OCI-LY1 (cell line): Measurements from ENCODE around the gene CHN2.

ENCODE experiments used
- H2AFZ ChIP-seq: fragments of 200-600 bp; sonication (generic), shearing (Covaris generic); 2 replicates; pipeline ENCODE4 v1.6.0; 2014; ENCODE audit warnings: antibody characterized with exemption, mild to moderate bottlenecking, low read length
- H3F3A ChIP-seq: fragments of 200-600 bp; sonication (generic), shearing (Covaris generic); 2 replicates; pipeline ENCODE4 v1.6.0; 2014; ENCODE audit warnings: mild to moderate bottlenecking, antibody characterized with exemption, low read length, moderate library complexity; ENCODE audit not compliant: insufficient read depth
- H3K27ac ChIP-seq: fragments of 200-600 bp; sonication (generic); 2 replicates; pipeline ENCODE4 v1.5.1; 2014; ENCODE audit warnings: low read length, mixed run types, mild to moderate bottlenecking, low read depth; ENCODE audit not compliant: poor library complexity, severe bottlenecking
- H3K27me3 ChIP-seq: fragments of 200-600 bp; sonication (generic); 2 replicates; pipeline ENCODE4 v1.6.0; 2014; ENCODE audit warnings: antibody characterized with exemption, mild to moderate bottlenecking, low read length, moderate library complexity; ENCODE audit not compliant: insufficient read depth
- H3K36me3 ChIP-seq: fragments of 200-600 bp; sonication (generic); 2 replicates; pipeline ENCODE4 v1.6.1; 2014; ENCODE audit warnings: mild to moderate bottlenecking, antibody characterized with exemption, low read length, moderate library complexity, mixed read lengths; ENCODE audit not compliant: insufficient read depth
- H3K4me1 ChIP-seq: fragments of 200-600 bp; sonication (generic); 2 replicates; pipeline ENCODE4 v1.5.1; 2014; ENCODE audit warnings: mild to moderate bottlenecking, low read length, moderate library complexity; ENCODE audit not compliant: insufficient read depth, severe bottlenecking
- H3K4me2 ChIP-seq: fragments of 200-600 bp; sonication (generic), shearing (Covaris generic); 2 replicates; pipeline ENCODE4 v1.6.1; 2014; ENCODE audit warnings: low read length
- H3K4me3 ChIP-seq: fragments of 200-600 bp; sonication (generic); 2 replicates; pipeline ENCODE4 v1.5.1; 2014; ENCODE audit warnings: low read length, low read depth, mild to moderate bottlenecking, mixed read lengths; ENCODE audit not compliant: poor library complexity, severe bottlenecking
- H3K79me2 ChIP-seq: fragments of 200-600 bp; shearing (Covaris generic); 2 replicates; pipeline ENCODE4 v1.6.1; 2016; ENCODE audit warnings: mixed run types, low read length, mixed read lengths; ENCODE audit not compliant: insufficient read depth
- H3K9ac ChIP-seq: fragments of 200-600 bp; sonication (generic), shearing (Covaris generic); 2 replicates; pipeline ENCODE4 v1.6.1; 2014; ENCODE audit warnings: mild to moderate bottlenecking, low read length, mixed read lengths
- H3K9me2 ChIP-seq: fragments of 200-600 bp; sonication (generic), shearing (Covaris generic); 2 replicates; pipeline ENCODE4 v1.6.1; 2014; ENCODE audit warnings: low read depth, mild to moderate bottlenecking, low read length, mixed read lengths
- H3K9me3 ChIP-seq: fragments of 200-600 bp; shearing (Covaris generic); 2 replicates; pipeline ENCODE4 v1.6.1; 2014; ENCODE audit warnings: low read length, mixed read lengths
- H4K20me1 ChIP-seq: fragments of 200-600 bp; sonication (generic), shearing (Covaris generic); 2 replicates; pipeline ENCODE4 v1.6.0; 2016; ENCODE audit warnings: mild to moderate bottlenecking, low read length; ENCODE audit not compliant: insufficient read depth
- CTCF ChIP-seq: fragments of 200-600 bp; sonication (generic), shearing (Covaris generic); IDR thresholded peaks from 2 replicates; pipeline ENCODE4 v1.5.1; 2017; ENCODE audit warnings: mild to moderate bottlenecking, antibody characterized with exemption, low read length, moderate library complexity, mixed read lengths
- EZH2 ChIP-seq: fragments of 200-600 bp; sonication (generic), shearing (Covaris generic); IDR thresholded peaks from 2 replicates; pipeline ENCODE4 v1.8.0; 2017; ENCODE audit warnings: borderline replicate concordance, mixed run types, mild to moderate bottlenecking, antibody characterized with exemption, low read length, moderate library complexity, mixed read lengths

Gene CHN2

GRCh38 chr7:29247224-29247962, 52.8 kb downstream of the CHN2 start:
- Histone ChIP-seq H3K4me2 (no peak overlapping the region), H4K20me1 (no peaks in the 10 kb centered on the region), H3K4me3 (no peak overlapping the region), H3K9me2 (no peaks in the 10 kb centered on the region), H3K27ac (no peak overlapping the region), H3F3A (no peaks in the 10 kb centered on the region), H3K27me3 (no peaks in the 10 kb centered on the region), H3K9ac (no peak overlapping the region), H3K4me1 (no peaks in the 10 kb centered on the region), H2AFZ (no peak overlapping the region), H3K36me3 (no peaks in the 10 kb centered on the region), H3K79me2 (no peaks in the 10 kb centered on the region), H3K9me3 (no peaks in the 10 kb centered on the region)
- no peak for TF ChIP-seq CTCF
- no peak for TF ChIP-seq EZH2

- H3K4me1 ChIP-seq = no peaks in the 10 kb centered on the region
- no peak overlapping the region for H3K9ac ChIP-seq
- no peaks in the 10 kb centered on the region for H3K27me3 ChIP-seq
- no peaks in the 10 kb centered on the region for H3K36me3 ChIP-seq
- no peaks in the 10 kb centered on the region for H3F3A ChIP-seq
- H3K9me3 ChIP-seq = no peaks in the 10 kb centered on the region
- H3K9me2 ChIP-seq = no peaks in the 10 kb centered on the region
- no peak overlapping the region for H2AFZ ChIP-seq
- H3K27ac ChIP-seq = no peak overlapping the region
- H3K79me2 ChIP-seq = no peaks in the 10 kb centered on the region
- H4K20me1 ChIP-seq = no peaks in the 10 kb centered on the region
- TF ChIP-seq EZH2 (no peak), CTCF (no peak)
- H3K4me3 ChIP-seq = no peak overlapping the region
- no peak overlapping the region for H3K4me2 ChIP-seq
Observed at GRCh38 chr7:29247963-29248236, 53.3 kb downstream of the CHN2 start.

- Histone ChIP-seq H3K79me2 (no peaks in the 10 kb centered on the region), H3K4me2 (no peak overlapping the region), H4K20me1 (no peaks in the 10 kb centered on the region), H3K9ac (no peak overlapping the region), H3K27me3 (no peaks in the 10 kb centered on the region), H3K4me1 (no peaks in the 10 kb centered on the region), H3F3A (no peaks in the 10 kb centered on the region), H3K4me3 (no peak overlapping the region), H3K9me2 (no peaks in the 10 kb centered on the region), H3K27ac (no peak overlapping the region), H3K9me3 (no peaks in the 10 kb centered on the region), H3K36me3 (no peaks in the 10 kb centered on the region), H2AFZ (no peak overlapping the region)
- TF ChIP-seq CTCF (no peak), EZH2 (no peak)
Observed at GRCh38 chr7:29248713-29249382, 54.3 kb downstream of the CHN2 start.
